PC-9 (cell line): ENCODE measurements around the gene TMEM92.

ENCODE experiments used
- CTCF ChIP-seq: fragments of 200-600 bp; sonication (generic); conservative IDR thresholded peaks from 2 replicates; pipeline ENCODE4 v1.6.1; 2017; ENCODE audit warnings: mixed run types, antibody characterized with exemption, mild to moderate bottlenecking, moderate library complexity
- EZH2 ChIP-seq: fragments of 200-600 bp; sonication (generic); IDR thresholded peaks from 2 replicates; pipeline ENCODE4 v1.8.0; 2017; ENCODE audit warnings: antibody characterized with exemption, low read depth

- TF ChIP-seq CTCF (no peak), EZH2 (no peak)
Observed at GRCh38 chr17:50278526-50279180, 4.4 kb downstream of the TMEM92 start.
